ENCODE measurements around the gene RPL26.
"Not testable (repeated sequence)": the region's sequence is repeated elsewhere in the genome, so short reads cannot be mapped to it uniquely, and the experiment has no call there.

RPL26 gene

GRCh38 chr17:8362651-8363332 lies 20.2 kb downstream of the RPL26 start:
- DNase-seq: no peak

GRCh38 chr17:8360751-8361150 lies 22.2 kb downstream of the RPL26 start:
- DNase-seq: no peak

- DNase-seq: no peak
Observed at GRCh38 chr17:8360260-8360659, 22.7 kb downstream of the RPL26 start.

- peak; percentile 75 for DNase-seq
Observed at GRCh38 chr17:8359769-8360168, 23.2 kb downstream of the RPL26 start.

- DNase-seq: peak; percentile 80
Observed at GRCh38 chr17:8357910-8358309, 25.1 kb downstream of the RPL26 start.

- no peak for DNase-seq
Observed at GRCh38 chr17:8354236-8354635, 28.8 kb downstream of the RPL26 start.

GRCh38 chr17:8353736-8354135 lies 29.3 kb downstream of the RPL26 start:
- no peak for DNase-seq

- DNase-seq: no peak
Observed at GRCh38 chr17:8350339-8350738, 32.7 kb downstream of the RPL26 start.

GRCh38 chr17:8347001-8347400 lies 36.0 kb downstream of the RPL26 start:
- not testable (repeated sequence) for DNase-seq

- no peak for DNase-seq
Observed at GRCh38 chr17:8345951-8346665, 36.9 kb downstream of the RPL26 start.

GRCh38 chr17:8345052-8345690 lies 37.8 kb downstream of the RPL26 start:
- no peak for DNase-seq

- peak; percentile 81 for DNase-seq
Observed at GRCh38 chr17:8341456-8341855, 41.5 kb downstream of the RPL26 start.

GRCh38 chr17:8339540-8339939 lies 43.5 kb downstream of the RPL26 start, which contains the start of gene ODF4:
Gene ODF4, plus strand, starts transcription at chr17:8339840. Its CDS starts 212 bp downstream, at chr17:8340052.
- no peak for DNase-seq

- DNase-seq: no peak
Observed at GRCh38 chr17:8338753-8339140, 44.2 kb downstream of the RPL26 start.

GRCh38 chr17:8337802-8338752 lies 44.9 kb downstream of the RPL26 start:
- no peak for DNase-seq

- no peak for DNase-seq
Observed at GRCh38 chr17:8333281-8333680, 49.7 kb downstream of the RPL26 start.

GRCh38 chr17:8332688-8333087 lies 50.3 kb downstream of the RPL26 start:
- DNase-seq: peak; percentile 94

- no peak for DNase-seq
Observed at GRCh38 chr17:8332128-8332527, 50.9 kb downstream of the RPL26 start.

Measured in islet precursor cell (in vitro differentiated cells).